CD4-positive, alpha-beta T cell treated with Interleukin-4 for 4 hours (primary cell): ENCODE measurements around the gene ZNF764.
"Not testable (repeated sequence)": the region's sequence is repeated elsewhere in the genome, so short reads cannot be mapped to it uniquely, and the experiment has no call there.

ENCODE experiments used
- DNase-seq: peaks from one replicate; pipeline ENCODE4 v3.0.0-alpha.2; 2020

Gene ZNF764

GRCh38 chr16:30526137-30526822 lies 31.9 kb downstream of the ZNF764 start, which contains the start of gene ZNF768:
ZNF768 (minus strand) TSS chr16:30526566; CDS start chr16:30526413, 153 bp downstream.
- no peak for DNase-seq

DNA sequence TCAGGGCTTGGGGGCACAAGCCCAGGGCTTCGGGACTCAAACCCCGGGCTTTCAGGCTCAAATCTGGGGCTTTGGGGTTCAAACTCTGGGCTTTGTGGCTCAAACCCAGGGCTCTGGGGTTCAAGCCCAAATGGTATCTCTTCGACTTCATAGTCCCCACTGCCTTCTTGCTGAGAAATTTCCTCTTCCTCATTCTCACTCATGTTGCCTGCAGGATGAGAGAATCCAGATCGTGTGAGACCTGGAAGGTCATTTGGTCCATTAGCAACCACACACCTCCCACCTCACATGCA lies 32.4 kb downstream of the ZNF764 start:
- no peak for DNase-seq

DNA sequence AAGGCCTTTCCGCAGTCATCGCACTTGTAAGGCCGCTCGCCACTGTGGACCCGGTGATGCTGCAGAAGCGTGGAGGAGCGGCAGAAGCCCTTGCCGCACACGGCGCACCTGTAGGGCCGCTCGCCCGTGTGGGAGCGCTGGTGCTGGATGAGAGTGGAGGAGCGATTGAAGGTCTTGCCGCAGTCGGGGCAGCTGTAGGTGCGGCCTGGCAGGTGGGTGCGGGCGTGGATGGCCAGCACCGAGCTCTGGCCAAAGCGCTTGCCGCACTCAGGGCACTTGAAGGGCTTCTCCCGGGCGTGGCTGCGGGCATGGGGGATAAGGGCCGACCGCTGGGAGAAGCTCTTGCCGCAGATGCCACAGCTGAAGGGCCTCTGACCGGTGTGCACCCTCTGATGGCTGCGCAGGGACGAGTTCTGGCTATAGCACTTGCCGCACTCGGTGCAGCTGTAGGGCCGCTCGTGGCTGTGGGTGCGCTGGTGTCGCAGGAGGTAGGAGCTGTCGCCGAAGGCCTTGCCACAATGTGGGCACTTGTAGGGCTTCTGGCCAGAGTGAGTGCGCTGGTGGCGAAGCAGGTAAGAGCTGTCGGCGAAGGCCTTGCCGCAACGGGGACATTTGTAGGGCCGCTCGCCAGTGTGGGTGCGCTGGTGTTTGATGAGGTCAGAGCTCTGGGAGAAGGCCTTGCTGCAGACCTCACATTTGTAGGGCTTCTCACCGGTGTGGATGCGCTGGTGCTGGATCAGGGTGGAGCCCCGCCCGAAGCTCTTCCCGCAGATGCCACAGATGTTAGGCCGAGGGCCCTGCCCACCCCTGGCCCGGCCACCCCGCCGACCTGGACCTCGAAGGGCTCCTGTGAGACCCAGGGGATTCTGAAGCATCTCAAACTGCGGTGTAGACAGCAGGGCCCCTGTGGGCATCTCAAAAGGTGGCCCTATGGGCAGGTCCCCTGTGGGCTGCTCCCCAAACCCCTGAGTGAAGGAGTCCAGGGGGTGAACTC lies 33.3 kb downstream of the ZNF764 start:
- no peak for DNase-seq

GRCh38 chr16:30523768-30524574 lies 34.2 kb downstream of the ZNF764 start:
- no peak for DNase-seq

GRCh38 chr16:30522702-30523463 lies 35.3 kb downstream of the ZNF764 start:
- DNase-seq, result not testable (repeated sequence)

DNA sequence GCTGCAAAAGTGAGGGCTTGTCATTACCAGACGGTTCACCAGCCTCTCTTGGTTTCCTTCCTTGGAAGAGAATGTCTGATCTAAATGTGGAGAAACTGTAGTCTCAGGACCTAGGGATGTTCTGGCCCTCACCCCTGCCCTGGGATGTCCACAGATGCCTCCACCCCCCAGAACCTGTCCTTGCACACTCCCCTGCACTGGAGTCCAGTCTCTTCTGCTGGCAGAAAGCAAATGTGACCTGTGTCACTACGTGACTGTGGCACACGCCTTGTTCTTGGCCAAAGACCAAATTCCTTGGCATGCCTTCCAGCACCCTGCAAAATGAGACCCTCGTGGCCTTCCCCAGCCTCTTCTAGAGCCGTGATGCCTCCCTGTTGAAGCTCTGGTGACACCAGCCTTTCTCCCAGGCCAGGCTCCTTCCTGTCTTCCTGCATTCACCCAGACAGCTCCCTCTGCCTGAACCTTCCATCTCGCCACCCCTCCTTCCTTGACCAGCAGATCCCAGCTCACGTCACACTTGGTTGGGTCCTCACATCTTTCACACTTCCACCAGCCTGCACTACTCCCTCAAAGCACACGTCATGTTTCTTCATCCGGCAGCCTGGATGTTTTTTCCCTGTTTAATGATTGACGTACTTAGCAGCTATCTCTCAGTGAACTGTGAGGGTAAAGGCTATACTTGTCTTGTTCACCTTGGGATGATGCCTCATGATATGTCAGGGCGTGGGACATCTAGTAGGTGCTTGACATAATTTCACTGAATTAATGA lies 36.1 kb downstream of the ZNF764 start:
- no peak for DNase-seq

DNA sequence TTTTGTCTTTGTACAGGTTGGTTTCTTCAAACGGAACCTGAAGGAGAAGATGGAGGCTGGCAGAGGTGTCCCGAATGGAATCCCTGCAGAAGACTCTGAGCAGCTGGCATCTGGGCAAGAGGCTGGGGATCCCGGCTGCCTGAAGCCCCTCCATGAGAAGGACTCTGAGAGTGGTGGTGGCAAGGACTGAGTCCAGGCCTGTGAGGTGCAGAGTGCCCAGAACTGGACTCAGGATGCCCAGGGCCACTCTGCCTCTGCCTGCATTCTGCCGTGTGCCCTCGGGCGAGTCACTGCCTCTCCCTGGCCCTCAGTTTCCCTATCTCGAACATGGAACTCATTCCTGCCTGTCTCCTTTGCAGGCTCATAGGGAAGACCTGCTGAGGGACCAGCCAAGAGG lies 36.7 kb downstream of the ZNF764 start:
- DNase-seq, result no peak

DNA sequence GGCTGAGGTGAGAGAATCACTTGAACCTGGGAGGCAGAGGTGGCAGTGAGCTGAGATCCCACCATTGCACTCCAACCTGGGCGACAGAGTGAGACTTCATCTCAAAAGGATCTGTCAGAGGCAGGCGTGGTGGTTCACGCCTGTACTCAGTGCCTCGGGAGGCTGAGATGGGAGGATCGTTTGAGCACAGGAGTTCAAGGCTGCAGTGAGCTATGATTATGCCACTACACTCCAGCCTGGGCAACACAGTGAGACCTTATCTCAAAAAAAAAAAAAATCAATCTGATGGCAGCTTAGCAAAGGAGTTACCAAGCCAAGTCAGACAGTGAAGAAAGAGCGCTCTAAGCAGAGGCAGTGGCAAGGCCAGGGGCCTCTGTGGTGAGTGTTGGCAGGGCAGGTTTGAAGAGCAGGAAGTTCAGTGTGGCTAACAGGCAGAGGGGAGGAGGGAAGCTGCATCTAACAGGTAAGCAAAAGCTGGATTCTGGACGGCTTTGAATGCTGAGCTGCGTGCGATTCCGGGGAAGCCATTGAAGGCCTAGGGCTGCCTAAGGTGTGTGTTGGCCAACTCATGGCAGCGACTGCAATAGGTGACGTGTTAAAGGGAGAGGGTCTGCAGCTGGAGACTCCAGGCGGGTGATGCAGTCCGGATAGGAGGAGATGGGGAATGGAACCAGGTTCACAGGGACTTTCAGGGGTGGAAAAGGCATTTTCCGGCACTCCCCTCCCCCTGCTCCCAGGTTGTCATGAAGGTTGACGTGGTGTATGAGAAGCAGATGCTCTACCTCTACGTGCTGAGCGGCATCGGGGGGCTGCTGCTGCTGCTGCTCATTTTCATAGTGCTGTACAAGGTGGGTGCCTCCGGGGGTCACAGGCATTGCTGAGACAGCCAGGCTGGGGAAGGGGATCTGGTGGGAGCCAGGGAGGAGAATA lies 38.8 kb downstream of the ZNF764 start:
- DNase-seq, result no peak

DNA sequence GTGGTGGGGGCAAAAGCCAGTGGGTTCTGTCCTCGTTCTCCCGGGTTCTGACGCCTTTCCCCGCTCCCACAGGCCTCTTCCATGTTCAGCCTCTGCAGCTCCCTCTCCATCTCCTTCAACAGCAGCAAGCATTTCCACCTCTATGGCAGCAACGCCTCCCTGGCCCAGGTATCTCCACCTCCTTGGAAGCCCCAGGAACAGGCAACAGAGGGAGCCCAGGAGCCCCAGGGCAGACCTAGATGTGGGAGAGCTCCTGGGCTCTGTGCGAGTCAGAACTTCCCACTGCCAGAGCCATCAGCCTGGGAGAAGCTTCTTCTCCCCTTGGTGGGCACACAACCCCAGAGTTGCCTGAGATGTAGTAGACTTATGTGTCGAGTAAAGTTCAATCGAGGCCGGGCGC lies 39.6 kb downstream of the ZNF764 start:
- DNase-seq, result no peak

DNA sequence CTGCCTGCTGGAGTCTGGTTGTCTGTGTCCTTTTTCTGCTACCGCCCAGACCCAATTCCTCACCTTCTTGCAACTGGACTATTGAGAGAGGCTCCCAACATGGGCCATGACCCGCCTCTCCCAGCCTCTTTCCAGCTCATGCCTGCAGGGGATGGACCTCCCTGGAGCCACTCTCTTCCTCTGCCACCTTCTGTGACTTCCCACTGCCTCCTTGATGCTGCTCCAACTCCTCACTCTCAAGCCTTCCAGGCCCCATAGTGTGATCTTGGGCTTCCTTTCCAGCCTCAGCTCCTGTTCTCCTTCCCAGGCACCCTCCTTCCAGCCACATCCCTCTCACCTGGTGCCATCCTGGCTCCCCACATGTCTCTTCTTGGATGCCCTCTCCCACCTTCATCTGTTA lies 42.9 kb downstream of the ZNF764 start:
- DNase-seq, result no peak

- no peak for DNase-seq
Observed at GRCh38 chr16:30511509-30511908, 46.7 kb downstream of the ZNF764 start.

DNA sequence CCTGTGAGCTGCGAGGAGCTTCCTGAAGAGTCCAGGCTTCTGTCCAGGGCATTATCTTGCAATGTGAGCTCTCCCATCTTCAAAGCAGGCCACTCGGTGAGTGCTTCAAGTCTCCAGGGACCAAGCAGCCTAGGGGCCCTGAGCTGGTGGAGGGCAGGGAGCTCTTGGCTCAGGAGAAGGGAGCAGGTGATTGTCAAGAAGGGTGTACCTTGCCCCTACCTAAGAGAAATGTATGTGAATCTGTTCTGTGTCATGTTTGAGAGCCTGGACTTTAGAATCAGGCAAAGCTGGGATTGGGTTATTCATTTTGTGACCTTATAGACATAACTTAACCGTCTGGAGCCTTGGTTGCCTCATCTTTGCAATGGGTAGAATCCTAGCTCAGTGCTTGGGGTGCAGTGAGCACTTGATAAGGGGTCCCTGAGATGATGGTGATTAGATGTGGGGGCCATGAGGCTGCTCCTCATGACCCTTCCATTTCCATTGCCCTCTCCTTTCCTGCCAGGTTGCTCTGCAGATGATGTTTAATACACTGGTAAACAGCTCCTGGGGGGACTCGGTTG lies 47.7 kb downstream of the ZNF764 start:
- DNase-seq, result no peak

DNA sequence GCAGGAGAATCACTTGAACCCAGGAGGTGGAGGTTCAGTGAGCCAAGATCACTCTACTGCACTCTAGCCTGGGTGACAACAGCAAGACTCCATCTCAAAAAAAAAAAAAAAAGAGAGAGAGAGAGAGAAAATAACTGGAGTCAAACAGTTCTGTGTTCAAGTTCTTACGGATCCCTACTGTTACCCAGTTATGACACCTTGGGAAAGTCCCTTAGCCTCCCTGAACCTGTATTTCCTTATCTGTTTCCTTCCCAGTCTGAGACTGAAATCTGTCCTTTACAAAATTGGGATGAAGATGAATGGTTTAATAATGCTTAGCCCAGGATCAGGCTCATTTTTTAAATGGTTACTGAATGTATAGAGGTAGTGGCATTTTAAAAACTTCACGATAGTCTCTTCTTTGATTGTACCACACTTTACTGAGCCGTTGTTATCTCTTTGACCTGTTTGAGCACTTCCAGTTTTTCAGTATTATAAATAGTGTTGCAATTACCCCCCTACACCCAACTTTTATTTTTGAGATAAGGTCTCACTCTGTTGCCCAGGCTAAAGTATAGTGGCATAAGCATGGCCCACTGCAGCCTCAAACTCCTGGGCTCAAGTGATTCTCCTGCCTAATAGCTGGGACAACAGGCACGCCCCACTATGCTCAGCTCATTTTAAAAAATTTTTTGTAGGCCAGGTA lies 49.0 kb downstream of the ZNF764 start:
- DNase-seq, result no peak
